ENCODE results near the gene MEX3D. TPM values are rescaled to one million over a fixed set of nuclear protein-coding genes. Genes with fewer than 3 reads are reported as not detected.

MEX3D gene
- total RNA-seq, 1 donor from 2014 or later, result 15.9 TPM

DNA sequence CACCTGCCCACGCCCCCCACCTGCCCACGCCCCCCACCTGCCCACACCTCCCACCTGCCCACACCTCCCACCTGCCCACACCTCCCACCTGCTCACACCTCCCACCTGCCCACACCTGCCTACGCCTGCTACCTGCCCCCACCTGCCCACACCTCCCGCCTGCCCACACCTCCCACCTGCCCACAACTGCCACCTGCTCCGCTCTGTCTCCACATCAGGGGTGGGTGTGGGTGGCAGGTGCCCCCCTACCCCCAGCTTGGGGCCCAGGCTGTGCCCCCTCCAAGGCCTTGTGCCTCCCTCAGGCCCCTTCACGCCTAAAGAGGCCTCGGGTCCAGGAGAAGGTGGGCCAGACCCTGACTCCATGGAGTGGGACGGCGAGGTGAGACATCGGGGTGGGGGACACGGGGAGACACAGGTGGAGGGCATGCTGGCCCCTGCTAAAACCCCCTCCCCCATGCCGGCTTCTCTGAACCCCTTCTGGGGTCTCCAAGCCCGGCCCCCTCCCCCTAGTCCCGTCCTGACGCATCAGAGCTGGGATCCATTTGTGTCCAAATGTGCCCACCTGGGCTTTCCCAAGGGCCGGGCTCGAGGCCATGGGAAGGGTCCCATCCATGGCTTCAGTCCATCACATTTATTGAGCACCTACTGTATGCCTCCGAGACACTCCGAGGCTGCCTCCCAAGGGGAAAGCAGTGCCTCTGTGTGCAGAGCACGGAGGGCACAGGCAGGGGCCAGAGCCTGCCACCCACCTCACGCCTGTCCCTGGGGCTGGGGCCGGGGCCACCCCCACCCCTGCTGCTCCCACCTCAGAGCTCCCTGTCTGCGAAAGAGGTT is 39.3 kb downstream of the MEX3D start:
- no peaks in the 10 kb centered on the region for H3K36me3 Mint-ChIP-seq (ENCODE audit: low read depth)
- intact Hi-C loops (cut with micrococcal nuclease), result no loop called here
- H3K27ac Mint-ChIP-seq, result no peak overlapping the region
- H3K27me3 Mint-ChIP-seq, result peaks cover 13% of the 10 kb centered on the region
- H3K9me3 Mint-ChIP-seq, result no peaks in the 10 kb centered on the region
- no peak for DNase-seq
- no peaks in the 10 kb centered on the region for H3K4me1 Mint-ChIP-seq
- no peak overlapping the region for H3K4me3 Mint-ChIP-seq

DNA sequence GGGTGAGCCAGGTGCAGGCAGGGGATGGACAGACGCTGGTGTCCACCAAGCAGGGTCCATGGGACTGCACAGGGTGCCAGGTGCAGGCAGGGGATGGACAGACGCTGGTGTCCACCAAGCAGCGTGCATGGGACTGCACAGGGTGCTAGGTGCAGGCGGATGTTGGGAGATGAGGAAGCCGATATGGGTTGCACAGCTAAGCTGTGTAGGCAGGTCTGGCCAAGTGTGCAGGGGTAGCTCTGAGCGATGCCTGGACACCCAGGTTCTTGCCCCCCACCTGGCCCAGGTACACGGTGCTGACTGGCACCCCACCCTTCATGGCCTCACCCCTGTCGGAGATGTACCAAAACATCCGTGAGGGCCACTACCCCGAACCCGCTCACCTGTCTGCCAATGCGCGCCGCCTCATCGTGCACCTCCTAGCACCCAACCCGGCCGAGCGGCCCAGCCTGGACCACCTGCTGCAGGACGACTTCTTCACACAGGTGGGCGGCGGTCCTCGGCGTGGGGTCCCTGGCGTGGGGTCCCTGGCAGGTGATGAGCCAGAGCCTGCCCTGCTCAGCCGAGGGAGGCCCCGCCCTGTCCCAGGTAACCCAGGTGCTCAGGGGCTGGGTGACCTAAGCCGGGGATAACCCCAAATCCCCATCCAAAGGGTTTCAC is 40.3 kb downstream of the MEX3D start:
- Mint-ChIP-seq H3K36me3 (ENCODE audit: low read depth) (no peaks in the 10 kb centered on the region), H3K27me3 (peaks cover 20% of the 10 kb centered on the region), H3K27ac (no peak overlapping the region), H3K9me3 (no peaks in the 10 kb centered on the region), H3K4me3 (no peak overlapping the region), H3K4me1 (no peaks in the 10 kb centered on the region)
- no peak for DNase-seq
- intact Hi-C loops (cut with micrococcal nuclease), result no loop called here

DNA sequence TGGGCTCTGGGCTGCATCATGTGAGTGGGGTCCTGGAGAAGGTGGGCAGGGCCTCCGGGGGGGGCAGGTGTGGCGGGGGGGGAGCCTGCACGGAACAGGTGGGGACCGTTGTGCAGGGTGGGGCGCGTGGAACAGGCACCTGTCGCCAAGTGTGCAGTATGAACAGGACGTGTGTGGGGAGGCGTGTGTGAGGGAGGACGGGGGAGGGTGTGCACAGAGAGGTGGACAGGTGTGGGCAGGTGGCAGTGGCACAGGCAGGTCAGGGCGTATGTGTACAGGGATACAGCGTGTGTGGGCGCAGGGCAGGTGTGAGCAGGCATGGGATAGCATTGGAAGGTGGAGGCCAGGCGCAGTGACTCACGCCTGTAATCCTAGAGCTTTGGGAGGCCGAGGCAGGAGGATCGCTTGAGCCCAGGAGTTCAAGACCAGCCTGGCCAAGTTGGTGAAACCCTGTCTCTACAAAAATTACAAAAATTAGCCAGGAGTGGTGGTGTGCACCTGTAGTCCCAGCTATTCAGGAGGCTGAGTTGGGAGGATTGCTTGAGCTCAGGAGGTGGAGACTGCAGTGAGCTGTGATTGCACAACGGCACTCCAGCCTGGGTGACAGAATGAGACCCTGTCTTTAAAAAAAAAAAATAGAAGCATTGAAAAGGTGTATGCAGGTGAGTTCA is 41.0 kb downstream of the MEX3D start:
- Mint-ChIP-seq H3K4me1 (no peaks in the 10 kb centered on the region), H3K9me3 (no peaks in the 10 kb centered on the region), H3K4me3 (no peak overlapping the region), H3K36me3 (ENCODE audit: low read depth) (no peaks in the 10 kb centered on the region), H3K27me3 (peaks cover 20% of the 10 kb centered on the region), H3K27ac (no peak overlapping the region)
- DNase-seq, result no peak
- intact Hi-C loops (cut with micrococcal nuclease), result no loop called here

DNA sequence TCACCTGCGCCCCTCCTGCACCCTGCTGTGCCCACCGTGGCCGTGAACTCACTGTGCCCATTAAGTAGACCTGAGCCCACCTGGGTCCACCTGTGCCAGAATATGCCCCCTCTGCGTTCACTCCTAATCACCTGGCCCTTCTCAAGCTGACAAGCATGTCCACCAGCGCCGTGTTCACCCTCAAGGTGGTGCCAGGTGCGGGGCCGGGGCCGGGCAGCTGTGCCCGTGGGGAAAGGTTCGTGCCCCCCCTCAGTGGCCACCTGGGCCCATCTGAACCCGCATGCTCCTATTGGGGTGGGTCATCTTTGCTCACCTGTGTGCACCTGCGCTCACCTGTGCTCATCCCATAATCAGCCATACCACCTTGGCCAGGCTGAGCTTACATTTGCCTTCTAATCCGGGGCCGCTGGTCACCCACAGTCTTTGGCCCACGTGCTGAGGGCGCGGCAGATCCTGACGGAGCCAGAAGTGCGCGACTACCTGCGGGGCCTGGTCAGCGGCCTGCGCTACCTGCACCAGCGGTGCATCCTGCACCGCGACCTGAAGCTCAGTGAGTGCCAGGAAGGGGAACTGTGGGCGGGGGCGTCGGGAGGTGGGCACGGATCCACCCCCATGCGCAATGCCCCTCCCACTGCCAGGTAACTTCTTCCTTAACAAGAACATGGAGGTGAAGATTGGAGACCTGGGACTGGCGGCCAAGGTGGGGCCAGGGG is 41.9 kb downstream of the MEX3D start:
- H3K27ac Mint-ChIP-seq, result no peak overlapping the region
- H3K4me1 Mint-ChIP-seq, result no peaks in the 10 kb centered on the region
- peaks cover 20% of the 10 kb centered on the region for H3K27me3 Mint-ChIP-seq
- intact Hi-C loops (cut with micrococcal nuclease), result no loop called here
- no peak overlapping the region for H3K4me3 Mint-ChIP-seq
- H3K9me3 Mint-ChIP-seq, result no peaks in the 10 kb centered on the region
- no peak for DNase-seq
- no peaks in the 10 kb centered on the region for H3K36me3 Mint-ChIP-seq (ENCODE audit: low read depth)

DNA sequence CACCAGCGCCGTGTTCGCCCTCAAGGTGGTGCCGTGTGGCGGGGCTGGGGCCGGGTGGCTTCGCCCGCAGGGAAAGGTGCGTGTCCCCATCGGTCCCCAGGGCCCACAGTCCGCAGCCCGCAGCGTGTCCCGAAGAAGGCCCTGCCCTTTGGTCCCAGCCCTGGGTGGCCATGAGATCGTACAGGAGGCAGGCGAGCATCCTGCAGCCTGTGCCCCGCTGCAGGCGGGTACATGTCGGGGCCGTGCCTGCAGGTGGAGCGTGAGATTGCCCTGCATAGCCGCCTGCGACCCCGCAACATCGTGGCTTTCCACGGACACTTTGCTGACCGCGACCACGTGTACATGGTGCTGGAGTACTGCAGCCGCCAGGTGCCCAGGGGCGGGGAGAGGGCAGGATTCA is 42.8 kb downstream of the MEX3D start:
- intact Hi-C loops (cut with micrococcal nuclease), result no loop called here
- DNase-seq, result no peak
- H3K27me3 Mint-ChIP-seq, result peaks cover 20% of the 10 kb centered on the region

DNA sequence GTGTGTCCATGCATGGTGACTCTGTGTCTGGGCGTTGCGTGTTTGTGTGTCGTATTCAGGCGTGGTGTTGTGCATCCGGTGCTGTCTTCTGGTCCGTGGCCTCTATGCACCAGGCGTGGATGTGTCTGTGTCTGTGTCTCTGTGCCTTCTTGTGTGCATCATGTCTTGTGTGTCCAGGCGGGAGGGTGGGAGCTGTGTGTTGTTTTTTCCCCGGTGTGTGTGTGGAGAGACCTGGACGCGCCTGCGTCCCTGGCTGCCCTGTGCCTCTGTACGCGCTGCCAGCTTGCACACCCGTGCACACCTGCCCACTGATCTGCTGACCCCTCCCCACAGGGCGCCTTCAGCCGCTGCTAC is 43.2 kb downstream of the MEX3D start:
- Mint-ChIP-seq H3K27me3 (peaks cover 20% of the 10 kb centered on the region), H3K36me3 (ENCODE audit: low read depth) (no peaks in the 10 kb centered on the region)
- intact Hi-C loops (cut with micrococcal nuclease), result no loop called here

More for the DNA sequence above, 42.8 kb downstream of the MEX3D start:
- no peak overlapping the region for H3K27ac Mint-ChIP-seq
- no peaks in the 10 kb centered on the region for H3K4me1 Mint-ChIP-seq
- H3K36me3 Mint-ChIP-seq (ENCODE audit: low read depth), result no peaks in the 10 kb centered on the region
- no peak overlapping the region for H3K4me3 Mint-ChIP-seq
- no peaks in the 10 kb centered on the region for H3K9me3 Mint-ChIP-seq

DNA sequence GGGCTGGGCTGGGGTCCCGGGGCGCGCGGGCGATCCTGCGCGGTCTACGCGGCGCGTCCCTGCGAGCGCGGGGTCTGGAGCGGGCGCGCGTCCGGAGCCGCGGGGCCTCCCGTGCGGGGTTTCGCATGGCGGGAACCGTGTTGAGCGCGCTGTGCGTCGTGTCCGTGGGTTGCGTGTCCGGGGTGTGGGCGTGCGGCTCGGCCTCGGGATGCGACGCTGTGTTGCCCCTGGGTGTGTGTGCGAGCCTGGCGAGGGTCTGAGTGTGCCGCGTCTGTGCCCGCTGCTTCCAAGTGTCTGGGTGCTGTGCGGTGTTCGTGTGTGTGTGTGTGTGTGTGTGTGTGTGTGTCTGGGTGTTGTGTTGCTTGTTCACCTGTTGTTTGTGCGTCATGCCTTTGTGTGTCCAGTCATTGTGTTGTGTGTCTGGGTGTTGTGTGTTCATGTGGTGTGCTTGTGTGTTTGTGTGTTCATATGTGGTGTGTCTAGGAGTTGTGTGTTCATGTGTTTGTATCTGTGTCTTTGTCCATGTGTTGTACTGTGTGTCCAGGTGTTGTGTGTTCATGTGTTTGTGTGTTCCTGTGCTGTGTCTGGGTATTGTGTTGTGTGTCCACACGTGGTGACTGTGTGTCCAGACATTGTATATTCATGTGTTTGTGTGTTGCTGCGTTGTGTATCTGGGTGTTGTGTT is 43.7 kb downstream of the MEX3D start:
- H3K9me3 Mint-ChIP-seq, result no peaks in the 10 kb centered on the region
- H3K27me3 Mint-ChIP-seq, result peaks cover 20% of the 10 kb centered on the region
- H3K27ac Mint-ChIP-seq, result no peak overlapping the region
- no peak for DNase-seq
- no peak overlapping the region for H3K4me3 Mint-ChIP-seq
- H3K36me3 Mint-ChIP-seq (ENCODE audit: low read depth), result no peaks in the 10 kb centered on the region
- intact Hi-C loops (cut with micrococcal nuclease), result no loop called here
- no peaks in the 10 kb centered on the region for H3K4me1 Mint-ChIP-seq

More for the DNA sequence above, 43.2 kb downstream of the MEX3D start:
- Mint-ChIP-seq H3K4me3 (no peak overlapping the region), H3K4me1 (no peaks in the 10 kb centered on the region), H3K9me3 (no peaks in the 10 kb centered on the region), H3K27ac (no peak overlapping the region)
- DNase-seq, result no peak

DNA sequence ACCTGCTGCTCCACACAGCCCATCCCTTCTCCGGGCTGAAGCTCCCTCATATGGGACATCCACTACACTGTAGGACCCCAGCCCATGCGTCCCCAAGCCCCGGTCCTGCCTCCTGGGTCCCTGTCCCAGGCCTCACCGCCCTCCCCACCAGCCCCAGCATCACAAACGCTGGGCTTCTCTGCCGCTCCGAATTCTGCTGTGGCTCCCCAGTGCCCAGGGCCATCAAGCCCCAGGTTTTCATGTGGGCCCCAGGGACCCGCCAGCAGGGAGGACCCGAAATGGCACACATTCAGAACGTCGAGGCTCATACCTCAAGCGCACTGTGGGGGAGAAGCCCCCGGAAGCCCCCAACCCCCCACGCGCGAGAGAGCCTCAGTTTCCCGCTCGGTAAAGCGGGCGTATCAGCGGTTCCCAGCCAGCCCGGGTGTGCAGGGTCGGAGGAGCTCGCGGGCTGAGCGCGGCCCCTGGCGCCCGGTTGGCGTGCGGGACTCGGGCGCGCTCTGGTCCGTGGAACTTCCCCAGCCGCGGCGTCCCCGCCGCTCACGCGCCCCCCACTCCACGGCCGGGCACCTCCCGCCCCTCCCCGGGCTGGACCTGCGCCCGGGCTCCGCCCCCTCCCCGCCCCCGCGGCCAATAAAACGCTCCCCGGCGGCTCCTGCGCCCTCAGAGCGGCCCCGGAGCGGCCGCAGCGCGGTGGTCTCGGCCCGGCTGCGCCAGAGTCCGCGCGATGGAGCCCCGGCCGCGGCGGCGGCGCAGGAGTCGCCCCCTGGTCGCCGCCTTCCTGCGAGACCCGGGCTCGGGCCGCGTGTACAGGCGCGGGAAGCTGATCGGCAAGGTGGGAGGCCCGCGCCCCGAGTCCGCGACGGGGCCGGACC is 44.5 kb downstream of the MEX3D start, which contains the start of gene PLK5:
PLK5 (plus strand) TSS at position 666 of the 875 bp plus-strand sequence. CDS start 2,920 bp downstream, outside the sequence.
- no peaks in the 10 kb centered on the region for H3K4me1 Mint-ChIP-seq
- H3K4me3 Mint-ChIP-seq, result no peak within 1 kb of the TSS
- intact Hi-C loops (cut with micrococcal nuclease), result no loop called here
- no peak for DNase-seq
- H3K27me3 Mint-ChIP-seq, result peaks cover 20% of the 10 kb centered on the region
- no peaks in the 10 kb centered on the region for H3K9me3 Mint-ChIP-seq
- H3K36me3 Mint-ChIP-seq (ENCODE audit: low read depth), result no peaks in the 10 kb centered on the region
- H3K27ac Mint-ChIP-seq, result no peak within 1 kb of the TSS

DNA sequence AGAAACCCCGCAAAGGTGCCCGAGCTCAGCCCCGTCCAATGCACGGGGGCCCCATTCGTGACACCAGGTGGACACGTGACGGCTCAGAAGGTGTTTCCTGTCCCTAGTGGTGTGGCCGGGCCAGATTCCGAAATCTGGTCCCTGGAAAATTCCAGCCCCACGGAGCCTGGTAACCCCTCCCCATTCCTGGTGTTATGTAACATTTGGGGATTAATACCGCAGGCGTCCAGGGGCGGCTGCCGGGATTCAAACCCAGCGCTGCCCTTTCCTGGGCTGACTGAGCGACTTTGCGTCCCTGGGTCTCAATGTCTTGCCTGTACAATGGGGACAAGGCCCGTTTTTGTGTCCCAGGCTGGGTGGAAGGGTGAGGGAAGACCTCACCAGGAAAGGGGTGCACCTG is 45.3 kb downstream of the MEX3D start:
- Mint-ChIP-seq H3K27ac (no peak overlapping the region), H3K27me3 (peaks cover 20% of the 10 kb centered on the region), H3K4me3 (no peak overlapping the region), H3K4me1 (no peaks in the 10 kb centered on the region), H3K36me3 (ENCODE audit: low read depth) (no peaks in the 10 kb centered on the region), H3K9me3 (no peaks in the 10 kb centered on the region)
- no peak for DNase-seq
- intact Hi-C loops (cut with micrococcal nuclease), result no loop called here

DNA sequence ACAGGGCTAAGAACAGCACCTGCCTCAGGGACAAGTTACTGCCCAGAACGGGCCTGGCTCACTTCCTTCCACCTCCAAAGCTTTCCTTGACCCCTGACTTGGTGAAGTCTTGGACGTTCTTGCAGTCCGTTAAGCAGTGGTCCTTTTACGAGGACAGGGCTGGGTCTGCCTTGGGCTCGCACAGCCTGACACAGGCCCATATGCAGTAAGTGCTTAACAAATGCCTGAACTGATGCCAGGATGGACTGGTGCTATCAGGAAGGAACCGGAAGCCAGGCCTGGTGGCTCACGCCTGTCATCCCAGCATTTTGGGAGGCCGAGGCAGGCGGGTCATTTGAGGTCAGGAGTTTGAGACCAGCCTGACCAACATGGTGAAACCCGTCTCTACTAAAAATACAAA is 46.1 kb downstream of the MEX3D start:
- no peak overlapping the region for H3K27ac Mint-ChIP-seq
- intact Hi-C loops (cut with micrococcal nuclease), result no loop called here

DNA sequence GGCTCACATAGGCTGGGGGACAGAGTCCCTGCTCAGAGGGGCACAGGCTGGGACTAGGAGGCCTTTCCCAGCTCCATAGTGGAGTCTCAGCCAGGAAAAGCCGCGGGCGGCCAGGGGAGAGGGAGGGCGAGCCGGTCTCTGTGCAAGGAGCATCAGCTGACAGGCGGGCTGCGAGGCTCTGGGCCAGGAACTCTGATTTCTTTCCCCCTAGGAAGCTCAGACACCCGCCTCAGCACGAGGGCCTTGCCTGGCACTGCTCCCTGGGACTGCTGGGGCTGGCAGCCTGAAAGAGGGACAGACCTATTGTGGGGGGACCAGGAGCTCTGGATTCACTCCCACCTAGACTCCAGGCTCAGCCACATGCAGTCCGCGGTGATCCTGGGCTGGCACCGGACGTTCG is 46.5 kb downstream of the MEX3D start:
- Mint-ChIP-seq H3K4me1 (no peaks in the 10 kb centered on the region), H3K36me3 (ENCODE audit: low read depth) (no peaks in the 10 kb centered on the region), H3K27me3 (peaks cover 20% of the 10 kb centered on the region), H3K27ac (no peak overlapping the region), H3K4me3 (no peak overlapping the region), H3K9me3 (no peaks in the 10 kb centered on the region)
- no peak for DNase-seq
- intact Hi-C loops (cut with micrococcal nuclease), result no loop called here

More for the DNA sequence above, 46.1 kb downstream of the MEX3D start:
- no peaks in the 10 kb centered on the region for H3K4me1 Mint-ChIP-seq
- H3K27me3 Mint-ChIP-seq, result peaks cover 20% of the 10 kb centered on the region
- no peak overlapping the region for H3K4me3 Mint-ChIP-seq
- H3K36me3 Mint-ChIP-seq (ENCODE audit: low read depth), result no peaks in the 10 kb centered on the region
- DNase-seq, result no peak
- no peaks in the 10 kb centered on the region for H3K9me3 Mint-ChIP-seq

DNA sequence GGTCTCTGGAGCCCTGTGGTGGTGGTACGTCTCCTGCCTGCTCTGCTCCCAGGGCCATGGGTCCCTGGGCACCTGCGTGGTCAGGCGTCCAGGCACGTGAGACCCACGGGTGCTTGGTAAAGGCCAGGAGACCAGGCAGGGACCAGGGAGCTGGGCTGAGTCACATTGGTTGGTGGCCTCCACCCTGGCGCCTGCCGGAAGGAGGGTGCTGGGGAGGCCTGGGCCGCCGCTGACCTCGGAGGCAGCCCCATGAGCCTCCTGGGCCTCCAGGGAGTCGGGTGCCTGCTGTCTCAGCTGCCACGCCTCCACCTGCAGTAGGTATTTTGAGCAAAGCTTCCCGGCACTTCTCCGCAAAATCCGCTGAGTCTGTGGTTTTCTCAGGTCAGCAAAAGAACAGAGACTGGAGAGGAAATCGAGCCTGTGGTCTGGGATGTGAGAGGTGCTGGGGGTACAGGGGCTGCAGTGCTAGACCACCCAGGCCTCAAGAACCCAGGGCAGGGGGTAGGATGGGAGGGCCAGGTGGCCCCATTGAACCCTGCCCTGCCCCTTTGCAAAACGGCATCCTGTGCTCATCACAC is 47.8 kb downstream of the MEX3D start:
- Mint-ChIP-seq H3K4me3 (no peak overlapping the region), H3K36me3 (ENCODE audit: low read depth) (no peaks in the 10 kb centered on the region), H3K27me3 (peaks cover 17% of the 10 kb centered on the region), H3K9me3 (no peaks in the 10 kb centered on the region), H3K4me1 (no peaks in the 10 kb centered on the region), H3K27ac (no peak overlapping the region)
- no peak for DNase-seq
- intact Hi-C loops (cut with micrococcal nuclease), result no loop called here

All from activated CD4-positive, alpha-beta T cell treated with anti-CD3 and anti-CD28 coated beads, Interleukin-2, amount 10 ng/mL, durations not matched to agents 24 days and 14 days (primary cell).